Activated T-cell treated with anti-CD3 and anti-CD28 coated beads, Interleukin-2, amount 50 U/mL, for 72 hours (primary cell): ENCODE measurements around the gene CPEB1. TPM values are rescaled to one million over a fixed set of nuclear protein-coding genes. Genes with fewer than 3 reads are reported as not detected.
"Not testable (repeated sequence)": the region's sequence is repeated elsewhere in the genome, so short reads cannot be mapped to it uniquely, and the experiment has no call there.

Experiments used
- ATAC-seq, 2 donors: fragments of 150-1000 bp; cut with Tn5 transposase; replicated peaks in 1 of 2; 2 replicates each; pipeline ENCODE4 v1.10.0; 2021; ENCODE audit warnings: moderate library complexity in 2 of 2, mild to moderate bottlenecking in 1 of 2
- DNase-seq, 2 donors: peaks; one replicate each; pipeline ENCODE4 v3.0.0; 2021 to 2022; ENCODE audit warnings: mixed read lengths in 1 of 2
- H3K27ac Mint-ChIP-seq: one replicate; pipeline ENCODE4 v1.8.0; 2022; ENCODE audit warnings: mild to moderate bottlenecking, moderate library complexity, mixed read lengths
- H3K27me3 Mint-ChIP-seq: one replicate; pipeline ENCODE4 v1.8.0; 2022; ENCODE audit warnings: low read depth, mixed read lengths
- H3K36me3 Mint-ChIP-seq, 2 donors: one replicate each; pipeline ENCODE4 v1.8.0; 2022; ENCODE audit warnings: mixed read lengths in 2 of 2, mild to moderate bottlenecking in 1 of 2; ENCODE audit not compliant: insufficient read depth in 2 of 2
- H3K4me1 Mint-ChIP-seq: one replicate; pipeline ENCODE4 v1.8.0; 2022; ENCODE audit warnings: low read depth, mixed read lengths
- H3K4me3 Mint-ChIP-seq, 2 donors: one replicate each; pipeline ENCODE4 v1.8.0; 2022; ENCODE audit warnings: mild to moderate bottlenecking in 2 of 2, mixed read lengths in 2 of 2, moderate library complexity in 2 of 2
- H3K9me3 Mint-ChIP-seq, 2 donors: one replicate each; pipeline ENCODE4 v1.8.0; 2022; ENCODE audit warnings: mixed read lengths in 2 of 2
- total RNA-seq, 2 donors: library from RNA; stranded (reverse); gene quantifications; one replicate each; pipeline ENCODE4 v1.2.3, GENCODE V29; 2022

Gene CPEB1
- total RNA-seq, 2 donors from 2014 or later = 0.48 to 1.1 TPM

- Mint-ChIP-seq H3K4me3 (no peak overlapping the region), H3K36me3 (peaks cover 23 to 38% of the 10 kb centered on the region in 2 donors), H3K27ac (peak overlapping the region; percentile 96), H3K4me1 (peaks cover 50% of the 10 kb centered on the region), H3K27me3 (no peaks in the 10 kb centered on the region), H3K9me3 (no peaks in the 10 kb centered on the region)
- no peak for DNase-seq
- ATAC-seq = peak in 1 of 2 donors; percentile 8
These were observed 113.4 kb downstream of the CPEB1 start for GRCh38 chr15:82533801-82534200.

DNA sequence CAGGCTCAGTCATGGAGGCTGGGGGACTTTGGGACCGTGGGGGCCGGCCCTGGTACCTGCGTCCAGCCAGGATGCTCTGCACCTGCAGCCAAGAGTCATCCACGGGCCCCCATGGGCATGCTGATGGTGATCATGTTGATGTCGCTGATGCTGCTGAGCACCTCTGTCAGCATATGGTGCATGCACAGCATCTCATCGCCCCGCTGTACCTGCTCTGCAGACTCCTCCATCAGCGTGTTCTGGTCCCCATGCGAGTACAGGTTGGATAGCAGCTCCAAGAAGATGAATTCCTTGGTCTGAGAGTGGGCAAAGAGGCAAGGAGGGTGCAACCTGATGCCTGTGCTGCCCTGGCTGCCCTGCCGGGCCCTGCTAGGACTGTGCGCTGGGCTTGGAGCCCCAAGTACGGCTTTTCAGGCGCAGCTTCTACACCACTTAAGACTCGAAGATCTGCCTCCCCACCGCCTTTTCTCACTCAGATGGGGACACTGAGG lies 114.1 kb downstream of the CPEB1 start:
- Mint-ChIP-seq H3K27ac (no peak overlapping the region), H3K4me1 (peaks cover 42% of the 10 kb centered on the region), H3K27me3 (no peaks in the 10 kb centered on the region), H3K4me3 (no peak overlapping the region), H3K9me3 (no peaks in the 10 kb centered on the region), H3K36me3 (peaks cover 18 to 30% of the 10 kb centered on the region in 2 donors)
- peak in 1 of 2 donors; percentile 5 for ATAC-seq
- no peak for DNase-seq

DNA sequence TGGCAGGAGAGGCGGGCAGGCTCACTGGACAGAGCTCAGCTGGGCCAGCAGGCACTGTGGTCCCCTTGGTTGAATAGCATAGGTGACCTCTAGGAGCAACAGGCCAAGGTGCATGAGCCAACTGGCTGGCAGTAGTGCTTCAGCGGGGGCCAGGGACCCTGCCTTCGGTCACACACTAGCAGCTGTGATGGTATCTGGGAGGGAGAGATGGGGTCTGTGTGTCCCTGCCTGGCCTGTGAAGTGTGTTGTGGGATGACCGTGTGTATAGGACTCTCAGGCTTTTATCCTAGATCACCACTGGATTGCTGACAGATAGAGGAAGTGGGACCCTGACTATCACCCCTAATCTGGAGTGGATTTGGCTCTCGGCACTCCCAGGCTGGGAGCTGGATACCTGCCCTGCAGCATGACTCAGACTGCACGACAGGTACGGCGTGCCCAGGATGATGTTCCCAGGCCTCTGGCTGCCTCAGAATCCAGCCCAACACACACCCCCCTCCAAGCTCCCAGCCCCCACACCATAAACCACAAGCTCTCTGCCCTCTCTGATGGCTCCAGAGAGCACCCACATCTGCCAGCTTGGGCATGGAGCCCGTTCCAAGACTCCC lies 114.7 kb downstream of the CPEB1 start:
- Mint-ChIP-seq H3K27me3 (no peaks in the 10 kb centered on the region), H3K9me3 (no peaks in the 10 kb centered on the region), H3K36me3 (peaks cover 14 to 24% of the 10 kb centered on the region in 2 donors), H3K4me1 (peaks cover 36% of the 10 kb centered on the region), H3K27ac (no peak overlapping the region), H3K4me3 (no peak overlapping the region)
- ATAC-seq (peak in 1 of 2 donors; percentile 3), DNase-seq (no peak)

GRCh38 chr15:82531496-82532382 lies 115.4 kb downstream of the CPEB1 start:
- no peak for DNase-seq
- ATAC-seq = no peak
- Mint-ChIP-seq H3K4me1 (peaks cover 29% of the 10 kb centered on the region), H3K36me3 (peaks cover 9 to 18% of the 10 kb centered on the region in 2 donors), H3K27me3 (no peaks in the 10 kb centered on the region), H3K9me3 (no peaks in the 10 kb centered on the region), H3K4me3 (no peak overlapping the region), H3K27ac (no peak overlapping the region)

DNA sequence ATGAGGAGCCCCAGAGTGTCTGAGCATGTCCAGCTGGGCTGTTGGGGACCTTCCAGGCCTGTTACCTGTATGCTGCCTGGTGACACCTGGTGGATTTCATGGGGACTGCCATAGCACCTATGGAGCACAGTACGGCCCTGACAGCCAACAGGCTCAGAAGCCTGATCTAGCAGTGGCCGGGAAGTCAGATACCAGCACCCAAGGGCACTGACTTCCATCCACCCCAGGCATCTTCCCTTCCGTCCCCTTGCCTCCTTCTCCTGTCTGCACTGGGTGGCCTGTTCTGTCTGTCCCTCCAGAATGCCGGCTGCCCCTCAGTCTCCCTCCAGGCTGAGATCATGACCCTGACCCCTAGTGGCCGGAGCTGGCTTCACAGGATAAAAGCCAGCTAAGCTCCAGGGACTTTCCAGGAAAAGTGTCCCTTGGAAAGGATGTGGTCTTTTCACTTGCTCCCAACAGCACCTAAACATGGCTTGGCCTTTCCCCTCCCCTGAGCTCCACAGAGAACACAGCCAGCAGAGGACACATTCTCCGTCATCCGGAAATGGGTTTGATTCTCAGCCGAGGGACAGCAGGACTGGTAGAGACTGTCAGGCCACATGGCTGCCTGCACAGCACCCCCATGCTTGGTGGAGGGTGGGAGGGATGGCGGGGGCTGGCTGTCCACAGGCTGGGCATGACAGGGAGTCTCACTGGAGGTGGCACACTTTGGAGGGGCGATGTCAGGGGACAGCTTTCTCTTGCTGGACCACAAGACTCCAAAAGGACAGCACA lies 116.4 kb downstream of the CPEB1 start:
- Mint-ChIP-seq H3K27ac (no peak overlapping the region), H3K36me3 (peaks cover 3 to 12% of the 10 kb centered on the region in 2 donors), H3K4me1 (peaks cover 19% of the 10 kb centered on the region), H3K27me3 (no peaks in the 10 kb centered on the region), H3K9me3 (no peaks in the 10 kb centered on the region), H3K4me3 (peak overlapping the region; percentile 43 to 64)
- DNase-seq = peak; percentile 76 to 78
- ATAC-seq = peak; percentile 68 to 78

DNA sequence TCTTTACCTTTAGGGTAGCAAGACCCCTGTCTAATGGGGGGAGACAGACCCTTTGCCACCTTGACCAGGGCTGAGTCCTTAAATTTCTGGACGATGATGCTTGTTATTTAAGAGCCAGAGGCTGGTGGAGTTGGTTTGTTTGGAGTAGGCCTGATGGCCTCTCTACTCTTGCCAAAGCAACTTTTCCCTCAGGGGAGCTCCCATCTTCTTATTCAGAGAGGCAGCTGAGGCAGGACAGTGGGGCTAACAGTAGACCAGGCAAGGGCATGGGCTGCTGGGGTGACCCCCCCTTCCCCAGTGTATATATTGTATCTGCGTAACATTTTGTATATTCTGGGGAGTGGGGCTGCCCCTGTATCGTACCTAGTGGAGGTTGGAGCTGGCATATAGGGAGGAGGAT lies 117.2 kb downstream of the CPEB1 start:
- Mint-ChIP-seq H3K36me3 (peaks cover 3 to 11% of the 10 kb centered on the region in 2 donors), H3K27me3 (no peaks in the 10 kb centered on the region)
- DNase-seq = no peak

DNA sequence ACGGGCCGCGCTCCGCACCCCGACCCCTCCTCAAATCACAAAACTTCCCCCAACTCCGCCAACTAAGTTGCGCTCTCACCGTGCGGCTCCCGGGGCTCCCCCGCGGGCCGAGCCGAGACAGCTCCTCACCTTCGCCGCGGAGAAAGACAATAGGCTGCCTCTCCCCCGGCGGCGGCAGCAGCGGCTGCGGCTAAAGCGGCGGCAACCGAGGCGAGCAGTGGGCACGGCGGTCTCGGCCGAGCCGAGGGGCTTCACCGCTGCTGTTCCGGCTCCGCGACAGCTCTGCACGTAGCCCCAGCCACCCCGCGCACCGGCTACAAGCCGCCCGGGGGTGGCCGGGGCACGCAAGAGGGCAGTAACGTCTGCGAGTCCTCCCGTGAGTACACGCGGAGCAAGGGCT lies 133.6 kb downstream of the CPEB1 start:
- not testable (repeated sequence) for H3K27ac Mint-ChIP-seq, H3K9me3 Mint-ChIP-seq, H3K4me3 Mint-ChIP-seq, H3K36me3 Mint-ChIP-seq, ATAC-seq, DNase-seq, H3K4me1 Mint-ChIP-seq, H3K27me3 Mint-ChIP-seq

More for the DNA sequence above, 117.2 kb downstream of the CPEB1 start:
- Mint-ChIP-seq H3K4me3 (no peak overlapping the region), H3K4me1 (peaks cover 16% of the 10 kb centered on the region), H3K27ac (peak overlapping the region; percentile 72), H3K9me3 (no peaks in the 10 kb centered on the region)
- ATAC-seq = no peak

- not testable (repeated sequence) for H3K4me3 Mint-ChIP-seq, H3K27ac Mint-ChIP-seq
These were observed 139.5 kb downstream of the CPEB1 start for GRCh38 chr15:82507693-82508092.

GRCh38 chr15:82507087-82507486 lies 140.1 kb downstream of the CPEB1 start:
- H3K4me3 Mint-ChIP-seq, H3K27ac Mint-ChIP-seq, H3K9me3 Mint-ChIP-seq, DNase-seq, H3K4me1 Mint-ChIP-seq, H3K27me3 Mint-ChIP-seq, H3K36me3 Mint-ChIP-seq, ATAC-seq: not testable (repeated sequence)

More at GRCh38 chr15:82507693-82508092, 139.5 kb downstream of the CPEB1 start:
- H3K36me3 Mint-ChIP-seq, H3K4me1 Mint-ChIP-seq, ATAC-seq, DNase-seq, H3K9me3 Mint-ChIP-seq, H3K27me3 Mint-ChIP-seq: not testable (repeated sequence)

DNA sequence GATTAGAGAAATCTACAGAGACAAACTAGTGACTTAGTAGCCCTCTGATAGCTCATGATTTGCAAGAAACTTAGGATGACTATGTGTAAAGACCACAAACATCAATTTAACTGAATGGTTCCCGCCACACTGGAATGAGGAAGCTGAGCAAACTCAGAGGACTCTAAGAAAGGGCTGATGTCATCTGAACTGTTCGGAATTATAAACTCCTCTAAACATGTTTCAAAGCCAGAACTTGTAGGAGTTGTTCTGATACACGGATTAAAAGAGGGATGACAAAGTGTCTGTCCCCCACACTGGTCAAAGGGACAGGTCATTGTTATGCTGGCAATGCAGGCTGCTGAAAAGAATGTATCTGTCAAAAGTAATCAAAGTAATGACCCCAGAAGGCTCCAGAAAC lies 141.3 kb downstream of the CPEB1 start:
- not testable (repeated sequence) for H3K4me3 Mint-ChIP-seq, DNase-seq, H3K9me3 Mint-ChIP-seq, H3K27me3 Mint-ChIP-seq, H3K27ac Mint-ChIP-seq, H3K36me3 Mint-ChIP-seq, ATAC-seq, H3K4me1 Mint-ChIP-seq

DNA sequence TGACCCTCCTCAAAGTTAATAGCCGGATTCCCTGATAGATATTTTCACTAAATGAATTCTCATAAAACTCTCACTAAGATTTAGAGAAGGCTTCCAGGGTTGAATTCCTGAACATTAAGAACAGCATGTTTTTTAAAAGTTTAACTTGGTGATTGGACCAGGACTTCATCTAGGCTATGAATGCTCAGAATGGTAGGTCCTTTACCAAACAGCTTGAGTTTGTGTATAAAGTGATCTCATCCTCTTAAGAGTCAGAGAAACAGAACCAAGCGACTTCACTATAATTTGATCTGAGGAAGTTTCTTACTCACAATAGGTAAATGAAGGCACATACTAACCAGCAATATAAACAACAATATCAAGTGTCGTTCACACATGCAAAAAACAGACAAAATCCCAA lies 143.1 kb downstream of the CPEB1 start:
- not testable (repeated sequence) for H3K27ac Mint-ChIP-seq, H3K36me3 Mint-ChIP-seq, H3K4me1 Mint-ChIP-seq, H3K4me3 Mint-ChIP-seq, H3K9me3 Mint-ChIP-seq, DNase-seq, ATAC-seq, H3K27me3 Mint-ChIP-seq

DNA sequence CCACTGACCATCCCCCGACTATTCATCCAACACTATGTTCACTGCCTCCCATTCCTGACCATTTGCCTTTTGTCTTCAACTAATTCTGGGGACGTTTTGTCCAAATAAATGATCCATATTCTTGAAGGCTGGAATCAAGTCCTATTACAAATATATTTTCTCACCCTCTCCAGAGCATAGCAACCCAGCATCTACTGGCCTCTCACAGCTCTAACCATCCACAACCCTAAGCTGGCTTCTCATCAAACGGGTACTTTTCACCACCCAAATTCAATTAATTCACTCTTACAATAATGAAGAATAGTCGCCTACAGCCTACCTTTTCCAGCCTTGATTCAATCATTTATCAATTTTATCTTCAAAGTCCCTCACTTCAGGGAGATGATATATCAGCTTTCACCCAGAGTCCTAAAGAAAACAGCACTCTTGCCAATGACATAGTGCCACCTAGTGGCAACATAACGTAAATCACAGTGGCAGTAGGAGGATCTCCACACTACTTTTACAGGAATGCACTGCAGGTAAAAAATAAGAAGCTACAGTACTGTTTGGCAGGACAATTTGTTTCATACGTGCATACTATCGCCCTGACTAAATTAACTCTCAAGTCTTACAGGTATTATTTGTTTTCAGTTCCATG lies 144.3 kb downstream of the CPEB1 start:
- not testable (repeated sequence) for DNase-seq, H3K4me1 Mint-ChIP-seq, H3K9me3 Mint-ChIP-seq, H3K27me3 Mint-ChIP-seq, H3K27ac Mint-ChIP-seq, H3K36me3 Mint-ChIP-seq, H3K4me3 Mint-ChIP-seq
- ATAC-seq = peak; percentile 62 to 63
